Endothelial cell of umbilical vein (primary cell): Measurements from ENCODE around the gene UBTD1. TPM values are rescaled to one million over a fixed set of nuclear protein-coding genes. Genes with fewer than 3 reads are reported as not detected.

ENCODE experiments used
- BruUV-seq: library from RNA; stranded (reverse); fragments of 400-500 nt; replicated peaks from 2 replicates; lab custom pipeline; 2021; lab: Mats Ljungman, UMichigan
- CTCF ChIA-PET: fragments of 300-600, 350-600 bp; sonication (Branson Sonifier 250); formaldehyde crosslinking; loops from one replicate; lab custom pipeline; 2021; ENCODE audit warnings: antibody characterized with exemption, inconsistent platforms; lab: Charles Lee
- POLR2A ChIA-PET: fragments of 300-600, 350-600 bp; sonication (Branson Sonifier 250); formaldehyde crosslinking; loops from one replicate; lab custom pipeline; 2021; ENCODE audit warnings: antibody characterized with exemption, inconsistent platforms; lab: Charles Lee
- DNase-seq: peaks from one replicate; pipeline ENCODE4 v3.0.0-alpha.2; 2011; ENCODE audit warnings: low read depth, low spot score
- FAIRE-seq: peaks from 2 replicates; lab custom pipeline; 2011; peaks lifted over from hg19 to GRCh38; lab: Jason Lieb, UNC
- H2AFZ ChIP-seq: 2 replicates; pipeline ENCODE4 v1.6.0; 2012; ENCODE audit warnings: low read depth, low read length, control low read depth, inconsistent platforms
- H3K27ac ChIP-seq: 2 replicates; pipeline ENCODE4 v1.5.1; 2011; ENCODE audit warnings: low read depth, mild to moderate bottlenecking, control low read depth, low read length, moderate library complexity; ENCODE audit not compliant: insufficient read depth
- H3K27me3 ChIP-seq, 2 experiments: 2 replicates each; pipeline versions ENCODE4 v1.6.0 to v1.6.1; 2011; ENCODE audit warnings: low read length in 2 of 2, mixed read lengths in 1 of 2; ENCODE audit not compliant: control insufficient read depth in 2 of 2, insufficient read depth in 2 of 2
- H3K36me3 ChIP-seq, 2 experiments: 2 replicates in 1 of 2; 3 replicates in 1 of 2; pipeline ENCODE4 v1.5.1; 2011; ENCODE audit warnings: low read length in 2 of 2, mild to moderate bottlenecking in 1 of 2, moderate library complexity in 1 of 2; ENCODE audit not compliant: control insufficient read depth in 2 of 2, insufficient read depth in 2 of 2; ENCODE audit errors: extremely low read depth in 1 of 2
- H3K4me1 ChIP-seq: 3 replicates; pipeline ENCODE4 v1.5.1; 2011; ENCODE audit warnings: mild to moderate bottlenecking, low read length; ENCODE audit not compliant: control insufficient read depth, insufficient read depth; ENCODE audit errors: extremely low read depth
- H3K4me2 ChIP-seq: 2 replicates; pipeline ENCODE4 v1.6.1; 2011; ENCODE audit warnings: low read length, control low read depth, mixed read lengths; ENCODE audit not compliant: insufficient read depth
- H3K4me3 ChIP-seq, 3 experiments: fragments of 200-600 bp in 1 of 3; sonication (generic), shearing (Covaris generic) in 1 of 3; replicated peaks in 1 of 3; 2 replicates each; pipeline ENCODE4 v1.5.1; 2011 to 2016; ENCODE audit warnings: control low read depth in 3 of 3, low read length in 3 of 3, mild to moderate bottlenecking in 2 of 3, inconsistent platforms in 1 of 3, low read depth in 1 of 3, moderate library complexity in 1 of 3; ENCODE audit not compliant: insufficient read depth in 1 of 3
- H3K79me2 ChIP-seq: 2 replicates; pipeline ENCODE4 v1.6.0; 2012; ENCODE audit warnings: low read length, inconsistent platforms; ENCODE audit not compliant: control insufficient read depth, insufficient read depth
- H3K9ac ChIP-seq: replicated peaks from 2 replicates; pipeline ENCODE3; 2011; ENCODE audit warnings: low read length, control low read depth; ENCODE audit not compliant: insufficient read depth; ENCODE audit errors: extremely low read depth
- H3K9me1 ChIP-seq: replicated peaks from 3 replicates; pipeline ENCODE4 v1.6.0; 2011; ENCODE audit warnings: mild to moderate bottlenecking, low read length; ENCODE audit not compliant: control insufficient read depth, insufficient read depth; ENCODE audit errors: extremely low read depth
- H3K9me3 ChIP-seq: replicated peaks from 2 replicates; pipeline ENCODE4 v1.5.1; 2012; ENCODE audit warnings: low read length, inconsistent platforms; ENCODE audit not compliant: control insufficient read depth, insufficient read depth
- H4K20me1 ChIP-seq: replicated peaks from 2 replicates; pipeline ENCODE3; 2011; ENCODE audit warnings: mild to moderate bottlenecking, low read length; ENCODE audit not compliant: control insufficient read depth, insufficient read depth; ENCODE audit errors: extremely low read depth
- EZH2 ChIP-seq: IDR thresholded peaks from 2 replicates; pipeline ENCODE4 v1.6.1; 2012; ENCODE audit warnings: borderline replicate concordance, low read depth, mild to moderate bottlenecking, moderate library complexity, low read length, inconsistent platforms; ENCODE audit not compliant: severe bottlenecking
- FOS ChIP-seq: IDR thresholded peaks from 2 replicates; pipeline ENCODE4 v1.6.1; 2011; ENCODE audit warnings: mild to moderate bottlenecking, low read length, moderate library complexity, borderline replicate concordance; ENCODE audit not compliant: insufficient read depth
- GATA2 ChIP-seq: IDR thresholded peaks from 2 replicates; pipeline ENCODE4 v1.7.0; 2011; ENCODE audit warnings: low read depth, mild to moderate bottlenecking, moderate library complexity, mixed read lengths, low read length; ENCODE audit not compliant: insufficient read length, insufficient read depth
- JUN ChIP-seq: IDR thresholded peaks from 2 replicates; pipeline ENCODE4 v1.6.1; 2011; ENCODE audit warnings: borderline replicate concordance, low read depth; ENCODE audit not compliant: insufficient read length, insufficient read depth
- MAX ChIP-seq: IDR thresholded peaks from 2 replicates; pipeline ENCODE4 v1.6.1; 2011; ENCODE audit not compliant: insufficient read depth, insufficient read length
- MYC ChIP-seq: IDR thresholded peaks from one replicate; pipeline ENCODE4 v1.6.1; 2011; ENCODE audit warnings: mild to moderate bottlenecking, low read depth, low read length
- POLR2A ChIP-seq: IDR thresholded peaks from 2 replicates; pipeline ENCODE4 v1.6.1; 2012; ENCODE audit warnings: low read depth, mild to moderate bottlenecking, control low read depth, low read length
- POLR2AphosphoS5 ChIP-seq: IDR thresholded peaks from 2 replicates; pipeline ENCODE4 v1.6.1; 2012; ENCODE audit warnings: low read depth, mild to moderate bottlenecking, control low read depth, low read length, moderate library complexity; ENCODE audit not compliant: insufficient read depth
- dilution Hi-C: fragments of 300-500 bp; cut with MboI; formaldehyde crosslinking; loops from one replicate; pipeline ENCODE4 v1.15.0; 2019; ENCODE audit warnings: low sequenced_read_pairs; ENCODE audit not compliant: extremely low pct_ligation_motif_present
- intact Hi-C: fragments of 100-400 bp; cut with micrococcal nuclease; formaldehyde crosslinking; loops from one replicate; pipeline ENCODE4 v1.10.0; 2022
- polyA plus RNA-seq, 4 experiments: library from polyadenylated mRNA; depleted of rRNA in 3 of 4; stranded (reverse) in 3 of 4; unstranded in 1 of 4; fragments of >200 nt; gene quantifications; 2 replicates each; pipeline versions ENCODE4 v1.2.1 to v1.2.3, GENCODE V29; 2011 to 2012; ENCODE audit warnings: missing spikeins in 1 of 4
- total RNA-seq: library from RNA; stranded (reverse); gene quantifications from 2 replicates; pipeline ENCODE4 v1.2.3, GENCODE V29; 2021
- TF ChIP-seq, protein P1 (sequence below), 2 donors: IDR thresholded peaks; 1 replicate in 1 of 2; 2 replicates in 1 of 2; pipeline ENCODE4 v1.5.1; 2011; ENCODE audit warnings: low read length in 2 of 2, mild to moderate bottlenecking in 2 of 2, moderate library complexity in 2 of 2, control low read depth in 1 of 2, inconsistent platforms in 1 of 2, low read depth in 1 of 2; ENCODE audit not compliant: insufficient read depth in 1 of 2; ENCODE audit errors: extremely low read depth in 1 of 2

The UBTD1 gene
- total and polyA plus RNA-seq, 2 donors (not counting 3 experiments of a cell fraction or from before 2014, with no cell fraction given), result 42.6 to 63.7 TPM

- H2AFZ ChIP-seq, result no peak overlapping the region
- intact Hi-C loops, result no loop called here
- no peak overlapping the region for H3K9ac ChIP-seq
- dilution Hi-C loops, result no loop called here
- no peak for DNase-seq
- no peaks in the 10 kb centered on the region for H3K79me2 ChIP-seq
- ChIA-PET CTCF (interaction anchor here (1.0 to 2.0 kb wide), 3 partner anchors 12 to 26 kb away, joined by 4 to 8 read pairs (median 4); partner anchors contain the start of gene ANKRD2), POLR2A (no interaction called here)
- H3K4me2 ChIP-seq, result no peak overlapping the region
- TF ChIP-seq MYC (no peak), JUN (no peak), GATA2 (no peak), EZH2 (no peak), FOS (no peak), MAX (no peak), POLR2A (no peak), POLR2AphosphoS5 (no peak)
- TF ChIP-seq, protein P1, sequence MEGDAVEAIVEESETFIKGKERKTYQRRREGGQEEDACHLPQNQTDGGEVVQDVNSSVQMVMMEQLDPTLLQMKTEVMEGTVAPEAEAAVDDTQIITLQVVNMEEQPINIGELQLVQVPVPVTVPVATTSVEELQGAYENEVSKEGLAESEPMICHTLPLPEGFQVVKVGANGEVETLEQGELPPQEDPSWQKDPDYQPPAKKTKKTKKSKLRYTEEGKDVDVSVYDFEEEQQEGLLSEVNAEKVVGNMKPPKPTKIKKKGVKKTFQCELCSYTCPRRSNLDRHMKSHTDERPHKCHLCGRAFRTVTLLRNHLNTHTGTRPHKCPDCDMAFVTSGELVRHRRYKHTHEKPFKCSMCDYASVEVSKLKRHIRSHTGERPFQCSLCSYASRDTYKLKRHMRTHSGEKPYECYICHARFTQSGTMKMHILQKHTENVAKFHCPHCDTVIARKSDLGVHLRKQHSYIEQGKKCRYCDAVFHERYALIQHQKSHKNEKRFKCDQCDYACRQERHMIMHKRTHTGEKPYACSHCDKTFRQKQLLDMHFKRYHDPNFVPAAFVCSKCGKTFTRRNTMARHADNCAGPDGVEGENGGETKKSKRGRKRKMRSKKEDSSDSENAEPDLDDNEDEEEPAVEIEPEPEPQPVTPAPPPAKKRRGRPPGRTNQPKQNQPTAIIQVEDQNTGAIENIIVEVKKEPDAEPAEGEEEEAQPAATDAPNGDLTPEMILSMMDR (IDR thresholded peaks at IDR 0.05; ENCODE audit: extremely low read depth in 1 of 2, insufficient read depth in 1 of 2, low read depth in 1 of 2, low read length in 2 of 2), result no peak
- H3K4me3 ChIP-seq, result no peak overlapping the region
- H3K36me3 ChIP-seq, result no peaks in the 10 kb centered on the region
- H3K27me3 ChIP-seq, result no peaks in the 10 kb centered on the region
- H3K27ac ChIP-seq, result no peak overlapping the region
- no peak for FAIRE-seq
- no peaks in the 10 kb centered on the region for H3K9me3 ChIP-seq
- H4K20me1 ChIP-seq, result no peaks in the 10 kb centered on the region
- BruUV-seq, result no TSS peak
- H3K4me1 ChIP-seq, result no peaks in the 10 kb centered on the region
- H3K9me1 ChIP-seq, result no peaks in the 10 kb centered on the region
These were observed 88.5 kb downstream of the UBTD1 start for GRCh38 chr10:97587183-97587582.
